SW480 (cell line): ENCODE results near the gene FANK1.
A peak's percentile ranks its signal among the peaks of the same experiment; 100 is the strongest.

Source experiments
- DNase-seq: peaks from one replicate; pipeline ENCODE4 v3.0.0-alpha.2; 2016; ENCODE audit warnings: low spot score

The FANK1 gene

DNA sequence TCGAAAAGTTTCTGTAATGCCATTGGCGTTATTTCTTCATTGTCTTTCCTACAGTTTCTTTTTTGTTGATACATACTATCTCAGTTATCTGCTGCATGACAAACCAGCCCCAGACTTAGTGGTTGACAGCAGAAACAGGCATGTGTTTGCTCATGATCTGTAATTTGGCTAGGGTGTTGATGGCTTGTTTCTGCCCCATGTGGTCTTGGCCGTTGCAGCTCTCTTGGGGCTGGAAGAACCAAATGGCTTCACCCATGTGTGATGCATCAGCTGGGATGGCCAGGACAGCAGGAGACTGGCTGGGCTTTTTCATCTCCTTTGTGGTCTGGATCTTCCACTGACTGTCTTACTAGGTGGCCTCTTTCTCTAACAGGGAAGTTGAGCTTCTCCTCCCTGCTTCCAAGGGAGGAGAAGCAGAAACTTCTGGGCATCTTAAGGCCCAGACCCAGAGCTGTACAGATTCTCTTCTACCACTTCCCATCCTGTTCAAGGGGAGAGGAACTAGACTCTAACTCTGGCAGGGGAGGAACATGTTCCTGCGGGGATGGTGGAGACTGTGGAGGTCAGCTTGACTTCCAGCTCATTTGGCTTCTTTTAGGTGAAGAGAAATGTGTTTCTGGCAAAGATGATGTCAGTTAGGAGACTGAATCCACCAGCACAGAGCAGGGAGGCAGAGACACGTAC lies 89.3 kb downstream of the FANK1 start:
- no peak for DNase-seq

DNA sequence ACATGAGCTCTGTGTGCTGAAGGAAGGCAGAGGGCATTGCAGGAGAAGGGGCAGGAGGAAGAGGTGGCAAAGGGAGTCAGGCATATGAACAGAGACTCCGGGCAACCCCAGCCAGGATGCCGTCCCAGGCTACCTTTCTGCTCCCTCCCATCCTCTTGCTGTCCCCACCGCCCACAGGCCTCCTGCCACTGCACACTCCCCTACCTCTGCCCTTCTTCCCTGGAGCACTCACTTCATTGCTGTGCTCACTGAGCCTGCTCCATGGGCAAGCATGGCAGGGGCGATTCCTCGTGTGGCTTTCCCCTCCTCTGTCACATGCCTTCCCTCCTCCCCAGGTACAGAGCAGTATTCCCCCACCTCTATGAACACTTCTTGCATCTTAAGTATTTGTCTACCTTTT lies 93.4 kb downstream of the FANK1 start:
- no peak for DNase-seq

DNA sequence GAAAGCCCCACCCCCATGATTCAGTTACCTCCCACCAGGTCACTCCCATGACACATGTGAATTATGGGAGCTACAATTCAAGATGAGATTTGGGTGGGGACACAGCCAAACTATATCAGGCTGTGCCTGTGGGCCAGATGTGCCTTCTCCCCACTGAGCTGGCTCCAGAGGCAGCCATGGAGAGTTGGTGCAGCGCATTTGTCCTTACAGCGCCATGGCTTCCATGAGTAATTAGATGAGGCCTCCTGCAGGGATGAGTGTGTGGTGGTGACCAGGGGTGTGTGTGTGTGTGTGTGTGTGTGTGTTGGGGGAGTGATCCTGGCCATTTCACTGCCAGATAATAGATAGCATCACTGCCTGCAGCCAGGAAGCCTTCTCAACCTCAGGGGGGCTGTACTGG lies 94.6 kb downstream of the FANK1 start:
- no peak for DNase-seq

DNA sequence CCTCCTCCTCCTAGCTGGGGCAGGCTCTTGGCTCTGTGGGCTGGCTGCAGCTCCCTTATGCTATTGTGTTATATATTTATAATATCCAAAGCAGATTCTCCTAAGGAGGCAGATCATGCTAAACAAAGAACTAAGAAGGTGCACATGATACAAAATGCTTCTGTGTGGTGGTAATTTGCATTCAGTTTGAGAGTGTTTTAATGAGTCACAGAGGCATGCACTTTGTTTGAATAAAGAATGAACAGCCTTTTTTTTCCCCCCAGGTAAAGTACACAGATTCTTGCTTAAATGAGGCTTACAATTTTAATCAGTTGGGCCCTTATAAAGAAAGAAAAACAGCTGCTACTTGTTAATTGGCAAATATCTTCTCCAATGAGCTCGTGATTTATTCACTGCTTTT lies 95.0 kb downstream of the FANK1 start:
- no peak for DNase-seq

DNA sequence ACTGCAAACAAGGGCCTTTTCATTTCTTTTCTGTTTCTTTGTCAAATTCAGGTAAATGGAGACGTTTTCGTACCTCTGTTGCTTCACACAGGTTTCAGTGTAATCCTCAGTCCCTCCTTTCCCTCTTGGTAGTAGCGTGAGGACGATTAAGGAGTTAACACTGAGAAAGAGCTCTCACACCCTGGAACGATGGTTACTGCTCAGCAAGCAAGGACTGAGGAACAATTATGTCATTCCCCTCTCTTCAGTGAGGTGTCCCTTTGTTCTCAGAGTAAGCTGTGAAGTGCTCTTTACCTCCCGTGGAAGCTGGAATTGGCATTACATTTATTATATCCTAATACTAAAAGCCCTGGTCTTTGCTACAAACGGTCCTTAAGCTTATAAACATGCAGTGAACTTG lies 95.9 kb downstream of the FANK1 start:
- DNase-seq, result no peak

DNA sequence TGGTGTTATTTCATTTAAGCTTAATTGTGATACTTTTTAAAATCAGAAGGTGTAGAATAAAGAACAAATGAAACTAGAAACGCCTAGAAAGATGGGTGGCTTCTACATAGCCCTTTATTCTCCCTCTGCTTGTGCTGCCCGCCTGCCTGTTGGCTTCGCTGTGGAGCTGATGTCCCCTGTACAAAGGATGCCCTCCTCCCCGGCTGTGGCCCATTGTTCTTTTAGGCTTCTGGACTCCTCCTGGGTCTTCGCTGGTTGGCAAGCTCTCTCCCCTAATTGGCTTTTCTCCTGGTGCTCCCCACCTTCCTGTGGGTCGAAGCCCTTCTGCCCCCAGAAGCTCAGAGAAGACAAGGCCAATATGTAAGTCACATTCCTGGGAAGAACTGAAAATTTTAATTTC lies 98.2 kb downstream of the FANK1 start:
- DNase-seq, result no peak

DNA sequence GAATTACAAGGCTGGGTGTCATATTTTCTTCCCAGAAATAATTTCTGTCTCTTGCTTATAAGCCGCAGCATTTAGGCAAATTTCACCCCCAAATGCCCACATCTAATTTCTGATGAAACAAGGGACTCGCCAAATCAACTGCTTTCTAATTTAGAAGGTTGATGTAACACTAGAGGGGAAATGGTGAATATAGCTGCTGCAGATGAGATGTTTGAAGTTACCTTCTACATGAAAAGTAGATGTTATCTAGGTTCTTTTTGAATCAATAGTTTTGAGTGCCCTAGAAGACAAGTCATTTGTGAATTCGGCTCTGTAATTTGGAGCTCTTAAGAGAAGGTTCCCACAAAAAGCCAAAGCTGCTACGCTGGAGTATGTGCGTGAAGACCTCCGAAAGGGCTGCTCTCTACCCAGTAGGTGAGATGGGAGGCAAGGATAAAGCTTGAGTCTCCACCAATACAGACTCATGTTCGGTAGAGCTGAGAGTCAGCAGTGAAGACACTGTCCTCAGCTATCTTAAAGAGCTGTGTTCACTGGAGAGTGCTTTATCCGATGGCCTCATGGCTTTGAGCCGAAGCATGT lies 99.5 kb downstream of the FANK1 start:
- DNase-seq, result no peak

DNA sequence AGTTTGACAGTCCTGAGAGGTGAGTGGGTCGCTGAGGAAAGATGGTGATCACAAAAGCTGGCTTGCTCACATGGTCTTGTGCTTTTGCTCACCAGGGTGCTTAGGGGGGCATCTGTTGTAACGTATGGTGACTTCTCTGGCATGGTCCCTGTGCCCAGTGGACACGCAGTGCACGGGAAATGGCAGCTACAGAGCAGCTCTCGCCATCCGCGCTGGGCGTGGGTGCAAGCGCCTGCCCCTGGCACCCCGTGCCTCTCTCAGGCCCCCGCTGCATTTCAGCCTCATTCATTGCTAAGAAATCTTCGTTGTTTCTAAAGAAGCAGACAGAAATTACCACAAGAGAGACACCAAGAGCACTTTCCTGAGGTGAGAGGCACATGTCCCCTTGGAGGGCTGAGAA lies 101.2 kb downstream of the FANK1 start:
- DNase-seq, result no peak

DNA sequence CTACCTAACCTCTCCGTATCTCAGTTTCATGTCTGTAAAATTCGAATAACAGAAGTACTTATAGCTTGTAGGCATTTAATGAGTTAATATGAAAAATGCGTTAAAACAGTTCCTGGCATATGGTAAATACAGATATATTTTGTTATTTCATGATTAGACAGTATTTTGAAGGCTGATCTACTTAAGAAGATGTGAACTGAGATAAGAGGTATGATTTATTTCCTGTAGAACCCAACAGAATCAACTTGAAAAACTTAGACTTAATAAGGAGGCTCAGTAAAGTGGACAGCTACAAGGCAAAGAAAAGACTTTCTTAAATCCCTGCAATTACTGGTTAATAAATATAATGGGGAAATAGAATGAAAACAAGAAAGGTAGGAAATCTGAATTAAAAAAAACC lies 103.3 kb downstream of the FANK1 start:
- DNase-seq, result no peak

DNA sequence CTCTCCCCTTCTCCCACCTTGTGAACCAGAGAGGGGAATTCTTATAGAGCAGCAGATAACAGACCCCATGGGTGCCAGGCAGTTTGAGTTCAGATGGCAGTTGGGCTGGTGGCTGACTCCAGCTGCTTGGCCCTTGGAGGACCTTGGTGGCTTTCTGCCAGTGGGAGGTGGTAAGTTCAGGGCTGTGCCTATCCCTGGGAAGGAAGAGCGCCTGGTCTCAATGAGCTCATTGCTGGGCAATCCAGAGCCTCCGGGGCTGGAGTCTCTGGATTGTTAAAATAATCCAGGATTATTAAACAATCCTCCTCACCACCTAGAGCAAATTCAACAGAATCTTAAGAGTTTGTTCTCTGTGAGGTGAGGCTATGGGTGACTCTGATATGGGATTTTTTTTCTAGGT lies 105.2 kb downstream of the FANK1 start:
- DNase-seq, result no peak

DNA sequence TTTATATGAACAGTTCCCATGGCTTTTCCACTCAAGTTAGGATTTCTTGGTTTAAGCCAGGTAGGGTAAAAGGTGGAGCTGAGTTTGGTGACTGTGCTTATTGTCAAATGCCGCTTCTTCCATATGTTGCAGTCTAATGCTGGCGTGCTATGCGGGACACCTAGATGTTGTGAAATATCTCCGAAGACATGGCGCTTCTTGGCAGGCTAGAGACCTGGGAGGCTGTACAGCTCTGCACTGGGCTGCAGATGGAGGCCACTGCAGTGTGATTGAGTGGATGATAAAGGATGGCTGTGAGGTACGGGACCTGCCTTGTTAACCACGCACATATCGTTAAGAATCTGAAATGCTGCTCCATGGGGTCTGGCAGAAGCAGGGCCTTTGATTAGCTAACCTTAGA lies 108.4 kb downstream of the FANK1 start:
- DNase-seq, result no peak

DNA sequence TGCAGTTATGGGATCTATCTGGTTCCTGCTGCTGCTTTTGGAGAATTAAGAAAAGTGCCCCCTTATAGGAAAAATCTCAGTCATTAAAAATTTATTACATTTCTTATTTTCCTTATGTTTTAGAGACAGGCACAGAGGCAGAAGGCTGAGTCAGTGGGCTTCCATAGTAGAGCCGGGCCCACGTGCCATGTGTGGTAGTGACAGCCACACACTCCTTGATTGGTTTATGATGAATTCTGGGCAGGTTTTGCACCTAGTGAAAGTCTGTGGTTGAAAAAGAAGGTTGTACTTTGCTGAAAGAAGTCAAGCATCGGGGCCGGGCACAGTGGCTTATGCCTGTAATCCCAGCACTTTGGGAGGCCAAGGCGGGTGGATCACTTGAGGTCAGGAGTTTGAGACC lies 109.9 kb downstream of the FANK1 start:
- DNase-seq, result no peak

DNA sequence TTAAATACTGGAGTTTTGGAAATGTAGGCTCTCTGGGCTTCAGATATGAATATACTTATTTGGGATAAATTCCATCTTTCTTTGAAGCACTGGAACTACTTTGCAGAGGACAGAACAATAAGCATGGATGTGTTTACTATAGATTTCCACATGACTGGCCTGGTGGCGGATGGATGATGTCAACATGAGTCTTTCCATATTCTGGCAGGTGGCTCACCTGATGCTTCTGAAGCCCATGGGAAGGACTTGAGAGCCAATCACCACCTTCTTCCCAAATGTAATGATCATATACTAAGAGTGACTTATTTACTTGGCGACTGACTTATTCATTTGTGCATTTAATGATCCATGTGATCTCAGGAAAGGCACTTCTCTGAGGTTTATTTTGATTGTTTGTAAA lies 110.5 kb downstream of the FANK1 start:
- DNase-seq, result no peak

DNA sequence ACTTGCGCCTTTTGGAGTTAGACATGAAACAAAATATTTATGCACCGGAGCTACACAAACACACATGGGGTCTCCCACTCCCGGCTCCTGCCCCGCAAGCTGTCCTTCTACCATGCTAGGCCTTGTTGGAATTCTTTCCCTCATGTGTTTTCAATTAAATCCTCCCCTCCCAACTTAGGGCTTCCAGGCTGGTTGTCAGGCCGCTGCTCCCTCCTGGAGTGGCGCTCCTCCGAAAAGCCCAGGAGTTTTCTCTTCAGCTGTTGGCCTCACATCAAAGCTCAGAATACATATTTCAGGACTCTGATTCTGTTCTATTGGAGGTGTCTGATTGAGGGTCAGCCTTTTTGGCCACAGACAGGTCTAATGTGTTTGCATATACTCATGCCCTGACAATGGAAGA lies 113.3 kb downstream of the FANK1 start:
- no peak for DNase-seq

DNA sequence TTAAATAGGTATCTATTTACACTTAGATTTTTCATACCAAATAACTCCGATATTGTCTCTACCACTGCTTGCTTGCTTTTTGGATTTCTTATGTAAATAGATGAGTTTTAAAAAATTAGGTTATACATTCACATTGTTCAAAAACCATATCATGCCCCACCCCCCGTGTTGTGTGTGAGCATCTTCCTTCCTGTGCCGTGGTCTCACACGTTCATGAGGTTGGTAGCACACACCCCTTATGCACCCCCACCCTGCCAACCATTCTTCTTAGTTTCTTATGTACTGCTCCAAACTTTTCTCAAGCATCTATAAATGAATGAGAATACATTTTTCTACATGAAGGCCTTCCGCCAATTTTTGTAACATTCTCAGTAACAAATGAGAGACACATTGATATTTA lies 115.6 kb downstream of the FANK1 start:
- DNase-seq, result no peak

DNA sequence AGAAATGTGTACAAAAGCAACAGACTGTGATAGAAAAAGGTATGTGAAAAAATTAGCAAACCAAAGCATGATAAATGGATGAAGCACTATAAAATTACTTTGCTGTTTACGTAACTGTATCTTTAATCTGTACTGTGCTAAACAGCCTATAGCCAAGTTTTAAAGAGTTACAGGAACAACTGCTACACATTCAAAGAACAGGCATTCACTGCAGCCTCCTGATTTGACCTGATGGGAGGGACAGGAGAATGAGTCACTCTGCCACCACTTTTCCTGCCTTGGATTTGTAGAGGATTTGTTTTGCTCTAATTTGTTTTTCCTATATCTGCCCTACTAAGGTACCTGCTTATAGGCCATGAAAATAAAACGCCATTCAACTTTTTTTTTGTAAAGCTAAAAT lies 116.1 kb downstream of the FANK1 start:
- DNase-seq, result peak; percentile 17

DNA sequence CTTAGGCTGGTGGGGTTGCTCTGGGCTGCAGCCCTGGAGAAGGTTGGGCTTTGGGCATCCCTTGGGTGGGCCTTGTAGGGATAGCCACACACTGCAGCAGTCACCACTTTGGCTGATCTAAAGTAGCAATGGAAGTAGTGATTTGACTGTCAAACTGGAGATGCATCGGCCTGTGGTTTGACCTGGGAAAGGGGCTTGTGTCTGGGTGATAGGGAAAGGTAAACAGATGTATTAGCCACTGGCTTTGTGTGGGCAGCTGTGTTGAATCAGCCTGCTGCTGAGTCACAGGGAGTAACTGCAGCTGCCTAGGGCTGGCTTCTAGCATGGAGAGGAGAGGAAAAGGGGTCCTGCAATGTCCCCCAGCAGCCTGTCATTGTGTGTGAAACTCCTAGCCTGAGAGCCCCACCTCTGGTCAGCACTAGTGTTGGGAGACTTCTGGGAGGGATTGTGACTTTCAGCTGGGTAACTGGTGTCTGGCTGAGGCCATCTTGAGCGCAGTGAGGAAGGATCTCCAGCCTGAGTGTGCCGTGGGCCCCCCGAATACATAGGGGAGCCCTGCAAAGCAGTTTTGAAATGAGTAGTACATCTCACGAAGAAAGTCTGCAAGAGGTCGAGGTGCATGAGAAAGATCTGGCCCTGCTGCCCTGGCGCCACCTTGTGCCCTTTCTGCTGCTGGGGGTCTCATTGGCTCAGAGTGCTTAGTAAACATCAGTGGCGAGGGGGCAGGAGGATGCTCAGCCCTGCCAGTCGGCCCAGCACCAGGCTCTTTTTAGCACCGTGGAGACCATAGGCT lies 117.3 kb downstream of the FANK1 start:
- DNase-seq, result peak; percentile 45

DNA sequence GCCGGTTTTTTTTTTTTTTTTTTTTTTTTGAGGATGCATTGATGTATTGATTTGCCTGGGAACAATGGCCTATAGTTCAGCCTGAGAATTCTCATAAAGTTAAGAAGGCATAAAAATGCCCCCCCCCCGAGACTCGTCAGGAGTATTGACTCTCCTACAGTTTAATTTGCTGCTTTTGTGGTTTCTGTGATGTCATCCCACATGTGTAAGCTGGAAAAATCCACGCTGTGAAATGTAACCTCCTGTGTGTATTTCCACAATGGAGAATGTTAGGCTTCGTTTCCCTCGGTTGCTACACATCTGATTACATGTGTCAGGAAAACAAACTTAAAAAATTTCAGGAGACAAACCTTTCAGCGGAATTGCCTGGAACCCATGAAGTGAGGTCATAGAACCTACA lies 117.9 kb downstream of the FANK1 start:
- no peak for DNase-seq

DNA sequence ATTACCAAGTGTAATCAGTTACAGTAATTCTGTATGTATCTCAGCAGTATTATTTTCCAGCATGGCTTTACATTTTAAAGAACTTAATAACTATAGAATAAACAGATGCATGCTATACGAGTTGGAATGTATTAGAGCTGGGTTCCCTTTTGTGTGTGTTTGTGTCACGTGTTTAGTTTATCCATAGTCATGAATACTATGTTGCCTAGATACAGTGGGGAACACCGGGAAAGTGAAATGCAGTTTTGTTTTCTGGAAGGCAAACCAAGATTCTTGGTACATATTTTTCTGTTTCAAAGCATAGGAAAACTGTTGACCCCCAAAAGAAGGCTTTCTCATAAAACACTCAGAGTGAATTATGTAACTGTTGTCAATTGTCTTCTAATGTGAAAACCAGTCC lies 119.0 kb downstream of the FANK1 start:
- no peak for DNase-seq

DNA sequence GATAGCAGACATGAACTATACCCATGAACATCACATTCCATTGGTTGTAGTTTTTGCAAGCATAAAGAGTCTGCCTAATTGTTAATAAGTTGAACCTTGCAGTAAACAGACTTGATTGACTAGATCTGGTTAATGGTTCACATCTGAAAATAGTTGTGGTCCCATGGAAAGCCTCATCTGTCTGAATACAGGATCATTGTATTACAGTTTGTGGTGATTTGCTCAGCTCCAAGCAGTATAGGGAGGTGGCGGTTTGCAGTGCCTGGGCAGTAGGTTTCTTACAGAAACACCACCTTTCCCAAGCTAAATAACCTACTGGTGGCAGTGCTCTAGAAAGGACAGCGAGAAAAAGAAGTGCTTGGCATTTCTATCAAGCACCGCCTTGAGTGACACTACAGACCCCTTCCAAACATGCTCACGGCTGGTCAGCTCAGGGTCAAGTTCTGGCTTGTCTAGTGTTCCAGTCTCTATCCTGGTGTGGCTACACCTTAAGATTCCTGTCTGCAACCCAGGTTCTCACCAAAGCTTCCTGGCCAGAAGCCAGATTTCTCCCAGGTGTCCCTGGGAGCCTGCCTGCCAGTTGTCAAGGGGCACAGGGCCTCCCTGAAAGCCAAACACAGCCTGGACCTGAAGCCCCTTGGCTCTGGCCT lies 119.9 kb downstream of the FANK1 start:
- DNase-seq, result no peak

DNA sequence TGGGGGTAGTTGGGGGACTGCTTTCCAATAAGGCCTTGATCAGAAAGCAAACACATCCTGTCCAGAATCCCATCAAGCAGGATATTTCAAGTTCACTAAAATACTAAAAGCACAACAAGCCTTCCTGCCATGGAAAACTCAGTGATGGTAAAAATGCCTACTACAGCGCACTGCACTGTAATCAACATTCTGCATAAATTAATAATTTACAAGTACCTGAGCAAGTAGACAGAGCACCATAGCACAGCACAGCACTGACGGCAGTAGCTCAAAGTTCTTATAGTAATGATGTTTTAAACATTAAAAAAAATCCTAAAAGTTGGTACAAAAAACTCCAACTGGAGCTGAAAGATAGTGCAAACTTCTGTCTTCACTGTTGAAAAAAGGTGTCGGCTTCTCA lies 120.5 kb downstream of the FANK1 start:
- DNase-seq, result no peak

DNA sequence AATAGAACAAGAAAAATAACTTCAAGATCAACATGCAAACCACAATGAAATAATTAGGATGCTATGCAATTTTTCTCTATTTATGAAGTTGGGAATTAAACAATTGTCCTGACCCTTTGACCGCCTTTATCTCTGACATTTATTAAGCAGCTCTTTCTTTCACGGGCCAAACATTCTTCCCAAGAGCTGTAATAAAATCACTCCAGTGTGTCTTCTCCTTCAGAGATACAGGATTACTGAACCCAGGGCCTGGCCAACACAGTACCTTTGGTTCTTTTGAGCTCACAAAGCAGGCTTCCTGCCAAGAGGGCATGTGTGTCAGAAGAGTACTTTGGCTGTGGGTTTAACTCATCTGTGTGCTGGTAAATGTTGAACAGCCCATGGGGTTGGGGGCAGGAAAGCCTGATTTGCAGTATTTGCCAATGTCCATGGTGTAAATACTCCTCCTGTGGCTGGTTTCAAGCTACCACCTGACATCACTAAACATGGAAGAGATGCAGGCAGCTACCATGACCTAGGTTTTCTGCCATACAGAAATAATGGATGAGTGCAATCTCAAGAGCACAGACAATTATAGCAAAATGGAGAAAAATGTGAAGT lies 121.7 kb downstream of the FANK1 start:
- no peak for DNase-seq
